ENCODE measurements around the gene ECI1.

The ECI1 gene

GRCh38 chr16:2230376-2230775 lies 21.0 kb downstream of the ECI1 start:
- DNase-seq, result no peak
- Histone ChIP-seq H3K27me3 (no peaks in the 10 kb centered on the region), H3K9me3 (no peaks in the 10 kb centered on the region), H3K36me3 (peaks cover 70% of the 10 kb centered on the region), H3K4me3 (ENCODE audit: low read depth, low read length) (no peak overlapping the region), H3K4me1 (no peaks in the 10 kb centered on the region)
- TF ChIP-seq, protein P1, sequence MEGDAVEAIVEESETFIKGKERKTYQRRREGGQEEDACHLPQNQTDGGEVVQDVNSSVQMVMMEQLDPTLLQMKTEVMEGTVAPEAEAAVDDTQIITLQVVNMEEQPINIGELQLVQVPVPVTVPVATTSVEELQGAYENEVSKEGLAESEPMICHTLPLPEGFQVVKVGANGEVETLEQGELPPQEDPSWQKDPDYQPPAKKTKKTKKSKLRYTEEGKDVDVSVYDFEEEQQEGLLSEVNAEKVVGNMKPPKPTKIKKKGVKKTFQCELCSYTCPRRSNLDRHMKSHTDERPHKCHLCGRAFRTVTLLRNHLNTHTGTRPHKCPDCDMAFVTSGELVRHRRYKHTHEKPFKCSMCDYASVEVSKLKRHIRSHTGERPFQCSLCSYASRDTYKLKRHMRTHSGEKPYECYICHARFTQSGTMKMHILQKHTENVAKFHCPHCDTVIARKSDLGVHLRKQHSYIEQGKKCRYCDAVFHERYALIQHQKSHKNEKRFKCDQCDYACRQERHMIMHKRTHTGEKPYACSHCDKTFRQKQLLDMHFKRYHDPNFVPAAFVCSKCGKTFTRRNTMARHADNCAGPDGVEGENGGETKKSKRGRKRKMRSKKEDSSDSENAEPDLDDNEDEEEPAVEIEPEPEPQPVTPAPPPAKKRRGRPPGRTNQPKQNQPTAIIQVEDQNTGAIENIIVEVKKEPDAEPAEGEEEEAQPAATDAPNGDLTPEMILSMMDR (IDR thresholded peaks at IDR 0.05; ENCODE audit: low read depth, low read length), result no peak

DNA sequence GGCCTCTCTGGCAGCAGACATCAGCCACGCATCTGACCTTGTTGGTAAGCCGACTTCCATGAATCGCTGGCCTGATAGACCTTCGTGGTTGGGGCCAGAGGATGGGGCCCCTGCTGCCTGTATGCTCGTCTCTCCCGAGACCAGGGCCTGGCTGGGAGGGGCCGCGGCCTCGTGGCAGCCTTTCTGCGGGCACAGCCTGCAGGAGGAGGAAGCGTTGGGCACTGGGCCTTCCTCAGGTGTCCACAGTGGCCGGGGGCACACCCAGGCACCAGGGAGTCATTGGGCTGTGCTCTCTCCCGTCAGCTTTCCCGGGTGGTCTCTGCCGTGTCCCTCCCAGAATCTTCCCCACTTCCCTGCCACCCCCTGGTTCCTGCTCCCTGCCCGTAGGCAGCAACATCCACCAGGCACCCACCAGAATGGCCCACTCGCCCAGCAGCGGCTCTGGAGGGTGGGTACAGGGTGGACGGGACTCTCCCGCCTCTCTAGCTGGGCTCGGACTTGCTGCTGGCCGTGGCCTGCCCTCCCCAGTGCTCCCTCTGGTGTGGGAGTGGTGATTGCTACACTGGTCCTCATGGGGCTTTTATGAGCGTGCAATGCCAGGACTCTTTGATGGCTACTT lies 21.6 kb downstream of the ECI1 start:
- H3K4me3 ChIP-seq (ENCODE audit: low read depth, low read length), result no peak overlapping the region
- H3K27me3 ChIP-seq, result no peaks in the 10 kb centered on the region
- TF ChIP-seq, protein P1 (IDR thresholded peaks at IDR 0.05; ENCODE audit: low read depth, low read length), result no peak
- H3K9me3 ChIP-seq, result no peaks in the 10 kb centered on the region
- no peak for DNase-seq
- H3K36me3 ChIP-seq, result peaks cover 63% of the 10 kb centered on the region
- H3K4me1 ChIP-seq, result no peaks in the 10 kb centered on the region

- Histone ChIP-seq H3K36me3 (peaks cover 59% of the 10 kb centered on the region), H3K4me1 (no peaks in the 10 kb centered on the region), H3K4me3 (ENCODE audit: low read depth, low read length) (no peak overlapping the region), H3K27me3 (no peaks in the 10 kb centered on the region), H3K9me3 (no peaks in the 10 kb centered on the region)
- TF ChIP-seq, protein P1 (IDR thresholded peaks at IDR 0.05; ENCODE audit: low read depth, low read length), result no peak
- DNase-seq, result no peak
These were observed 22.3 kb downstream of the ECI1 start for GRCh38 chr16:2229091-2229490.

- peaks cover 51% of the 10 kb centered on the region for H3K36me3 ChIP-seq
- no peak overlapping the region for H3K4me3 ChIP-seq (ENCODE audit: low read depth, low read length)
- H3K4me1 ChIP-seq, result no peaks in the 10 kb centered on the region
- no peaks in the 10 kb centered on the region for H3K27me3 ChIP-seq
- no peaks in the 10 kb centered on the region for H3K9me3 ChIP-seq
- TF ChIP-seq, protein P1 (IDR thresholded peaks at IDR 0.05; ENCODE audit: low read depth, low read length), result no peak
- DNase-seq, result no peak
These were observed 23.1 kb downstream of the ECI1 start for GRCh38 chr16:2228161-2228824.

GRCh38 chr16:2226918-2227317 lies 24.5 kb downstream of the ECI1 start:
- Histone ChIP-seq H3K4me1 (no peaks in the 10 kb centered on the region), H3K27me3 (no peaks in the 10 kb centered on the region), H3K36me3 (peaks cover 37% of the 10 kb centered on the region), H3K4me3 (ENCODE audit: low read depth, low read length) (no peak overlapping the region), H3K9me3 (no peaks in the 10 kb centered on the region)
- TF ChIP-seq, protein P1 (IDR thresholded peaks at IDR 0.05; ENCODE audit: low read depth, low read length), result no peak
- DNase-seq, result no peak

DNA sequence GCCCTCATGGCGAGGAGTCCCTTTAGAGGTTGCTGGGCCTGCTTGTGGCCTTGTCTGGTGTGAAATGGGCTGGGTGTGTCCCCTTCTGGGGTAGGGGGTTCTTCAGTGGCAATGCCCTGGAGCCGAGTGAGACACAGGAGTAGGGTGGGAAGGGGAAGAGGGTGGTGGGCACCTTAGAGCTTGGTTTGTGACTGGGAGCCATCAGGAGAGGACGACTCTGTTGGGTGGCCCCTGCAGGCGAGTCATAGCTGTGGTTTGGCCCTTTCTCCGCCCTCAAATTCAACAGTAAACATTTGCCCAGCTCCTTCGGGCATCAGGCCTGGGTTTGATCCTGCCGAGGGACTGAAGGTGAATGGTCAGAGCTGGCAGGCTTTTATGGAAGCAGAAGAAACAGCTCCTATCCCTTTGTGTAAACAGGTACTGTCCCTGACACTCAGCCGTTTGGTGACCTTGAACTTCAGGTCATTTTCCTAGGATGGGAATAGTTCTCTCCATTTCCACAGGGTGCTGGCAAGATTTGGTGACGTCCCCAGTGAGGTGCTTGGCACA lies 25.1 kb downstream of the ECI1 start:
- Histone ChIP-seq H3K36me3 (peaks cover 31% of the 10 kb centered on the region), H3K9me3 (no peaks in the 10 kb centered on the region), H3K4me3 (ENCODE audit: low read depth, low read length) (no peak overlapping the region), H3K4me1 (no peaks in the 10 kb centered on the region), H3K27me3 (no peaks in the 10 kb centered on the region)
- DNase-seq, result no peak
- TF ChIP-seq, protein P1 (IDR thresholded peaks at IDR 0.05; ENCODE audit: low read depth, low read length), result no peak

Measured in BE2C (cell line).